Activated CD4-positive, CD25-positive, alpha-beta regulatory T cell treated with anti-CD3 and anti-CD28 coated beads, Interleukin-2, amount 50 U/mL, for 16 hours (primary cell): Measurements from ENCODE around the gene POLR3GL.
A peak's percentile ranks its signal among the peaks of the same experiment; 100 is the strongest.

Experiments
- DNase-seq: peaks from one replicate; pipeline ENCODE4 v3.0.0-alpha.2; 2020; ENCODE audit warnings: low read depth, low spot score

The POLR3GL gene

DNA sequence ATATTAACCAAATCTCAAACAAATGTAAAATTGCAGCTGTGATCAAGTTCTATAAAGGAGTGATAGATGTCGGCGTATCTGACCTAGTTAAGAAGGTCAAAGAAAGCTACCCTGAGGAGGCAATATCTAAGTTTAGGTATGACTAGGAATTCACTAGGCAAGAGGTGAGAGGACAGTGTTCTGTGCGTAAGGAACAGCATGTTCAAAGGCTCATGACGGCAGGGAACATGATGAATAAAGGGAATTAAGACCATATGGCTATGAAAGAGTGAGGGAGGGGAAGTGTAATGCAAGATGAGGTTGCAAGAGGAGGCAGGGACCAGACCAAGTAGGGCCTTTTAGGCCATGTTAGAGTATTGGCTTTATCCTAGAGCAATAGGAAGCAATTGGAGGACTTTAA is 15.3 kb upstream of the POLR3GL start:
- DNase-seq, result no peak

GRCh38 chr1:145951526-145951925 is 13.0 kb upstream of the POLR3GL start:
- no peak for DNase-seq

- no peak for DNase-seq
These were observed 11.6 kb upstream of the POLR3GL start for GRCh38 chr1:145952903-145953302.

- DNase-seq, result no peak
These were observed 10.6 kb upstream of the POLR3GL start for GRCh38 chr1:145953861-145954260.

DNA sequence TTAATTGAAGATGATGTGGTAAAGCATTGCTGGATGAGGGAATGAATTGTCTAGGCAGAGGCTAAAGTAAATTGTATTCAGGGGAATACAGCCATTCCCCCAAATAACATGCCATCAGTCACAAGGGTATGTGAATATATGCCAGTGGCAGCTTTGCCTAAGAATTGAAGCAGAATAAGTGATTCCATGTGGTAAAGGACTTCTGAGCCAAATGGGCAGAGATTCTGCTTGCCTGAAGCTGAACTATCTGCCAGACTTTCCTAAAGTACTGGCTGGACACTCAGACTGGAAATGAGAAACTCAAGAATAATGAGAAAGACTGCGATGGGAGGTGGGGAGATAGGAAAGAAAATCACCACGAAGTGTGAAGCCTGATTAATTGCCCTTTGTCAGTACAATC is 9.1 kb upstream of the POLR3GL start:
- DNase-seq, result no peak

DNA sequence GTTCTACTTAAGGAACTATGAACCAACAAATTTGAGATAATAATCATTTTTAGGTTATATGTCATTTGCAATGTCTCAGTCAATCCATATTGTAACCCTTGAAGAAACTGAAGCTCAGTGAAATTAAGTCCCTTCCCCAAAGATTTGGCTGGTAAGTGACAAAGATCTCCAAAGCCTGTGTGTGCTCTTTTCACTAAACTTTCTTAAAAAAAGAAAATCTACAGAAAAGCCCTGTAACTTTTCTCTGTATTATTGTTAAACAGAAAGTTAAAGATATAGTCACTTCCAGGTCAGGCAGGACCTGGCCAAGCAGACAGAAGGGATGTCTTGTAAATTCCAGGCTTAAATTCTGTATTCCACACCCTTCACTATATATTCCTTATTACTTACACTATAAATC is 8.1 kb upstream of the POLR3GL start:
- DNase-seq, result no peak

DNA sequence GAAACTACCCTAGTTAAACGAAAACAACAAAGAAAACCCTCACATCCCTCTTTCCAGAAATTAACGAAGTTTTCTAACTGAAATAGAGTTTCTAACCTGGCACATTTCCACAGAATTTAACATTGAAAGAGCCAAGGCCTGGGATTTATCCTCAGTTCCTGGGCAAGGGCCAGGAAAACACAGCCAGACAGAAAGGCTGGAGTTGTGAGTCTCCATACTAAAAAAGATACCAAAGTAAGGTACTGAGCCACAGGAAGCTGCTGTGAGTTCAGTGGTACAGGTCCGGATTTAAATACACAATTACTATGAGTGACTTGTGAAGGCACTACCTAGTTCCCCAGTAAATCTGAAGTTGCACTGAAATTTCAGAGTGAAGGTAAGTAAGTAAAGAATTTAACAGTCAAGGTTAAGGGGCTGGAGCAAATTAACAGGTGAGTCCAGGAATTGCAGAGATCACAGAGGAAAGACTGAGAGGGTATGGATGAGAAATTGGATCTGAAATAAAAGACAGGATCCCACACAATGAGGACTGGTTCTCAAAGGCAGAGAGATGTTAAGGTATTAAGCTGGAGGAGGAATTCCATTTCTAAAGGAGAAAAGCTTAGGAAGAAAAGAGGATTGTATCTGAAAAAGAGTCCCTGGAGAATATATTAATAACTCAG is 7.6 kb upstream of the POLR3GL start:
- DNase-seq, result no peak

- DNase-seq, result peak; percentile 88
These were observed 6.8 kb upstream of the POLR3GL start, which contains the start of gene LIX1L for GRCh38 chr1:145957443-145958319. Gene LIX1L, minus strand, starts transcription at chr1:145958017. Its CDS starts 90 bp downstream, at chr1:145957927.

GRCh38 chr1:145958734-145959133 is 5.8 kb upstream of the POLR3GL start:
- no peak for DNase-seq

DNA sequence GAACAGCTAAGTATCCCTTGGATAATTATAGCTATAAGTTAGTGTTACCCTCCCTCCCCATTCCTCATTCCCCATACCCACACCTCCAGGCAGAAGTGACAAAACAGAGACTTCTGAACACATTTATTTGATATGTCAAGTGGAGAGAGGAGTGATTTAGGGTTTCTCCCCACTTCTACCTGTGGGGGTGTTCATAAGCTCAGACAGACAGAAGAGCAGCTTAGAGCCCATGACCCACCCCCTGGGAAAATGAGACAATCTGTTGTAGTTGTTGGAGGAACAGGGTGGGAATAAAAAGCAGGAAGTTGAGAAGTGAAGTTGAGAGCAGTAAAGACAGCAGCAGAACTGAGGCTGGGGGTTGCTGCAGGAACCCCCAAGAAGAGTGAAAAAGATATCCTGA is 5.2 kb upstream of the POLR3GL start:
- DNase-seq, result no peak

DNA sequence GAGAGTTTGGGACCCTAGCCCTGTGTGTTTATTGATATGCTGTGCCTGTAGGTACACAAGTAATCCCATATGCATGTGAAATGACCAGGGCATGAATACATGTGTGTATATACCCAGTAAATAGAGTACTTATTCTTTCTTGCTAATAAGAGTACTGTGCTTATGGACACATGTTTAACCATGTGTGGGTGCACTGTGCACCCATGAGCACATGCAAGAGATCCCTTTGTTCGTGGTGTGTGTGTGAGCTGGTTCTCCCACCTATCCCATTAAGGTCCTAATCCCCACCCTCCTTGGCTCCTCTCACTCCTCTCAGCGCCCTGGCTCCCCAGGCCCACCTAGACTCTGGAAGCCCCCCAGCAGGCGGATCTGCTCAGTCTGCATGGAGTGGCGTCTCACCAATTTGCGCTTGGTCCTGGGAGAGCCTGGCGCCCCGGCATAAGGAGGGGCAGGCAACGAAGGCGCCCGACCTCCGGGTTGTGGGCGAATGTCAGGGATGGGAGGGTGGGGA is 4.5 kb upstream of the POLR3GL start:
- DNase-seq, result no peak

- DNase-seq, result no peak
These were observed 3.9 kb upstream of the POLR3GL start for GRCh38 chr1:145960468-145961108.

DNA sequence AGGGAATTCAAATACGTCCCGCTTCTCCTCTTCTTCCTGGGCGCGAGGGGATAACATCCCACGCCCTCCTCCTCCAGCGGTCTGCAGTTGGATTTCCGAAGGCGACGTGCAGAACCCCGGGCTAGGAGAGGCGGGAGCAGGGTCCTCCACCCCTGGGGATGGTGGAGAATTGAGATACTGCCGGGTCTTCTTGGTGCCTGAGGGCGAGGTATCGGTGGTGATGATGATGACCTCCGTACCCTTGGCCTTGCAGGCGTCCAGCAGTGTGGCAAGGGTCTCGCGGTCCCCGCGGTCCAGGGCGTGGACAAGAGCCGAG is 3.4 kb upstream of the POLR3GL start:
- no peak for DNase-seq

DNA sequence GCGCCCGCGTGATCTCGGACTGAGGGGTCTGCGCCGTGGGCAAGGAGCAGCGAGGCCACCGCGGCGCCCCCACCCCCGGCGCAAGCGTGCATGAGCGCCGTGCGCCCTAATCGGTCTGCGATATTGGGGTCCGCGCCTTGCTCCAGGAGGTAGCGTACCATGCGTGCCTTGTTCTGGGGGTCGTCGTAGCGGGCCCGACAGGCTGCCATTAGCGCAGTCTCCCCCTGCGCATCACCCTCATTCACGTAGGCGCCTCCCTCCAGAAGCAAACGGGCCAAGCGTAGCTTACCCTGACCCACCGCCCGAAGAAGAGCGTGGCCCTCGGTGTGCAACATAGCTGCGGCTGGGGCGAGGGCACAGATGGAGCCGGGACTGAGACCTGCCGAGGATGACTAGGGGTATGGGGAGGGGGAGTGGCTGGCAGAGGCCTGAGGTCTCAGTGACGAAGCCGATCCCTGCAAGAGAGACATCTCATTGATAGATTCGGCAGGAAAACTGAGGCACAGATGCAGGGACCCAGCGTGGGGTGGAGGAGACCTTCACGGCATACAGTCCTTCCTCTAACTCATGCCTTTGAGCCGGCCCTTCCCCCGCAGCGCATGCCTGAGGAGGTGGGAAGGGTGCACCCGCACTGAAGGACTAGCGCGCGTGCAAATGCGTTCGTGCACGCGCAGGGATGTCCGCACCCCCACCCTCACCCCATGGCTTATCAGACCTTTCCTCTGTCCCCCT is 2.9 kb upstream of the POLR3GL start:
- no peak for DNase-seq

- no peak for DNase-seq
These were observed 2.1 kb upstream of the POLR3GL start for GRCh38 chr1:145962157-145963102.

GRCh38 chr1:145963265-145964019 is 1.0 kb upstream of the POLR3GL start:
- DNase-seq, result no peak

GRCh38 chr1:145965119-145965744 is 742 bp downstream of the POLR3GL start:
- DNase-seq, result no peak

DNA sequence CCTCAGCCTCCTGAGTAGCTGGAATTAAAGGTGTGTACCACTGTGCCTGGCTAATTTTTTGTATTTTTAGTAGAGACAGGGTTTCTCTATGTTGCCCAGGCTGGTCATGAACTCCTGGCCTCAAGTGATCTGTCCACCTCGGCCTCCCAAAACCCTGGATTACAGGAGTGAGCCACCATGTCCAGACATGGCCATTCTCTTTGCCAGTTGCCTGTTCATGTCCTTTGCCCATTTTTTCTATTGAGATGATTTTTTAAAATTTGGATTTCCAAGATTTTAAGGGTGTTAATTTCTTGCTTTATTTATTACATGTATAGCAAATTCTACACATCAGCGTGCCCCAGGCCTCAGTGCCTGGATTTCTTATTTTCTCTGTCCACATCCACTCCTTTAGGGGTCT is 2.8 kb downstream of the POLR3GL start:
- DNase-seq, result no peak

- DNase-seq, result no peak
These were observed 8.1 kb downstream of the POLR3GL start for GRCh38 chr1:145972580-145972979.
